H4 (cell line): ENCODE results near the gene GNB1L. TPM values are rescaled to one million over a fixed set of nuclear protein-coding genes. Genes with fewer than 3 reads are reported as not detected.

ENCODE experiments used
- DNase-seq: peaks from one replicate; pipeline ENCODE4 v3.0.0-alpha.2; 2015; ENCODE audit warnings: low spot score
- total RNA-seq: library from RNA; depleted of rRNA; stranded (reverse); fragments of >200 nt; shearing (Covaris generic); gene quantifications from 2 replicates; pipeline ENCODE4 v1.2.3, GENCODE V29; 2014

Gene GNB1L
- total RNA-seq, 1 experiment from 2014 or later, result 5.7 TPM

DNA sequence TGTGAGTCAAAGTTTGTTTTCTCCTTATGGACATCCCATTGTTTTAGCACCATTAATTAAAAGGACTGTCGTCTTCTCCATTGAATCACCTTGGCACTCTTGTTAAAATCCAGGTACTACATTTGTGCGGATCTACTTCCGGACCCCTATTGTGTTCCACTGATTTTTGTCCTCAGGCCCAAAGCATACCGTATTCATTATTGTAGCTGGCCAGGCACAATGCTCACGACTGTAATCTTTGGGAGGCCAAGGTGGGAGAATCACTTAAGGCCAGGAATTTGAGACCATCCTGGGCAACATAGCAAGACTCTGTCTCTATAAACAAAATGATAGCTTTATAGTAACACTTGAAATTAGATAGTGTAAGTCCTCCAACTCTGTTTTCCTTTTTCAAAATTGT lies 8.9 kb upstream of the GNB1L start:
- no peak for DNase-seq

- no peak for DNase-seq
Measured at GRCh38 chr22:19862619-19863246, 8.1 kb upstream of the GNB1L start.

- no peak for DNase-seq
Measured at GRCh38 chr22:19859861-19860510, 5.3 kb upstream of the GNB1L start.

- DNase-seq, result no peak
Measured at GRCh38 chr22:19857382-19857781, 2.7 kb upstream of the GNB1L start.

DNA sequence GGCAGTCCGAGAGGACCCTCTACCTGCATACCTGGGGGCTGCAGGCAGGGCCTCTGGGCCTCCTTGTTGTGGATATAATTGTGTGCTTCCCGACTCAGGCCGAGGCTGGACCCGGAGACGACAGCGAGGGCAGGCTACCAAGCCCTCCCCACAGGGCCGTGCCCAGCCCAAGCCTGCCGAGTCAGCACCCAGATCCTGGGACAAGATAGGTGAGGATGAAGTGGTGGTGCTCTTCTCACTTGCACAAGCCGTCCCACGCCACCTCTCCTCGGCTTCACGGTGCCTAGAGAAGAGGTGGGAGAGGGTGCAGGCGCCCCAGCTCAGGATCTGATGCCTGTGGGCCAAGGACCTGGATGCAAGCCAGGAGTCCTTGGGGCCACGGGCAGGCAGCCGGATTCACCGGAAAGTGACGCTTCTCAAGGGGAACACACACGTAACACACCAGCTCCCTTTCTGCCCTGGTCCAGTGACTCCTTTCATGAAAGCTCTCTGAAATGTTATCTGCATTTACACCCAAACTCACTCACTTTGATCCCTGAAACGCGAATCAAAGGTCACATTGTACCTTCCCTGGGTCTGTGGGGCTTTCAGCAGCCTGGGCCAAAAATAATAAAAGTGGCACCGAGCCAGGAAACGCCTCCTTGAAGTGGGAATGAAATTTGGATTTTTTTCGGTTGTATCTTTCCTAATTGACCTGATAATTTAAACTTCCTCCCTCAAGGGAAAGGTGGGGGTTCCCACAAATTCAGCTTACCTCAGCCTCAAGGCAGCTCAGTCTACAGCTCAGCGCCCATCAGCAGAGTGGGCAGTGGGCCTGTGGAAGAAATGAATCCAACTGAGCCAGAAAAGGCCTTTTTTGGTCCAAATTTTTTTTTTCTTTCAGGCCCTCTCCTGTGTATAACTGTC lies 1.1 kb upstream of the GNB1L start:
- peak; percentile 19 for DNase-seq

DNA sequence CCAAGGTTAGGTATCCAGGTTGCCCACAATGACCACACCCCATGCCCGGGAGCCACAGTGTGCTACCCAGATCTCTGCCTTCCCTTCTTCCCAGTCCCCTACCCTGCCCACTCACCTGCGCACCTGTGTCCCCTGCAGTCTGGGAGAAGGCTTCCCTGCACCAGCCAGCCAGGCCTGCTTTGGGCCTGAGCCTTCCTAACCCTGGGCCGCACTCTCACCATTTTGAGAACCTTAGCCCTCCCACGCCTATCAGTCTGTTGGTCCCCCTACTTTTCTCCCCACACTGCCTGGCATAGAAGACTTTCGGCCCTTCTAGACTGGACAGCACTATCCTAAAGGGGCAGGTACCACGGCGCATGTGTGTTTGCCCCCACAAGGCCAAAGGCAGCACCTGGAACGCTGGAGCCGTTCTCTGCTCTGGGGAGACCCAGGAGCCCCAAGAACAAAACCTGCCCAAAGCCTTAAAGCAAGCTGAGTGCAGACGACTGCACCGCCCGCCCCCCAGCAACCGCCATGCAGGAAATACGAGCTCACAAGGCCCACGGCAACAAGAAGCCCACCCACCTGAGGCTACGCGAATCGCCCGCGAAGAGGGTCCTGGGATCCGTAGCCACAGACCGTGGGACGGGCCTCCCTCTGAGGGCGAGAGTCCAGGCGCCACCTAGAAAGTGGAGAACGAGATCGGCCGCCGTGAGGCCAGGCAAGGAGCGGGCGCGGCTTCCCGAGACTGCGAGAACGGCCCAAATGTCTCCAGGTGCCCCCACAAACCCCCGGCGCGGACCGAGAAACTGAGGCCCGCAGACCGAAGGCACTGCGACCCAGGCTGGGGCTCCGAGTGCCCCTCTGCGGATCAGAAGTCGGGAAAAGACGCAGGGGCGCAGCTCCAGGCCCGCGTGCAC lies 546 bp downstream of the GNB1L start:
- no peak for DNase-seq

- no peak for DNase-seq
Measured at GRCh38 chr22:19853058-19853878, 1.4 kb downstream of the GNB1L start.

DNA sequence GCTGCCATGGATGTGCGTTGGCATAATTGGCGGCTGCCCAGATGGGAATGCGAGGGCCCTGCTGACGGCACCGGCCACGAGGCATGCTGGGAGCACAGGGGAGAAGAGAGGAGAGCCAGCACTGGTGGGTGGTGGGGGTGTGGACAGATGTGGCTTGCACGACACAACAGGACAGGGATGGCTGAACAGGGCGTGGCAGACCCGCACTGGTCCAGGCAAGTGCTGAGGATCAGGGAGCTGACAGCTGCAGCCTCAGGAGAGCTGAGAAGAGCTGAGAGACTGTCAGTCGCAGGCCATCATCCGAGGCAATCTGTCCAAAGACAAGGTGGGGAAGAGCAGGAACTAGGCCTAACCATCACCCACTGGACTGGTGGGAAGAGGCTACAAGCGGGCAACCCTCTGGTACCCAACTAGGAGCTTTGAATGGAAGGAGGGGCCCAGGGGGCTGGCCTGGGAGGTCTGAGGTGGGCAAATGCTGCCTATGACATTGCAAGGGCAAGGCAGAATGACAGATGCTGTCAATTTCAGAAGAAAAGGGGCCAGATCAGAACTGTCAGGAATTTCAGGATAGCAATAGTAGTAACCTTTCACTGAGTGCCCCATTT lies 2.4 kb downstream of the GNB1L start:
- DNase-seq, result no peak

- DNase-seq, result no peak
Measured at GRCh38 chr22:19851291-19852176, 3.1 kb downstream of the GNB1L start.

GRCh38 chr22:19850763-19851109 lies 3.9 kb downstream of the GNB1L start:
- no peak for DNase-seq

GRCh38 chr22:19849835-19850762 lies 4.6 kb downstream of the GNB1L start:
- no peak for DNase-seq

DNA sequence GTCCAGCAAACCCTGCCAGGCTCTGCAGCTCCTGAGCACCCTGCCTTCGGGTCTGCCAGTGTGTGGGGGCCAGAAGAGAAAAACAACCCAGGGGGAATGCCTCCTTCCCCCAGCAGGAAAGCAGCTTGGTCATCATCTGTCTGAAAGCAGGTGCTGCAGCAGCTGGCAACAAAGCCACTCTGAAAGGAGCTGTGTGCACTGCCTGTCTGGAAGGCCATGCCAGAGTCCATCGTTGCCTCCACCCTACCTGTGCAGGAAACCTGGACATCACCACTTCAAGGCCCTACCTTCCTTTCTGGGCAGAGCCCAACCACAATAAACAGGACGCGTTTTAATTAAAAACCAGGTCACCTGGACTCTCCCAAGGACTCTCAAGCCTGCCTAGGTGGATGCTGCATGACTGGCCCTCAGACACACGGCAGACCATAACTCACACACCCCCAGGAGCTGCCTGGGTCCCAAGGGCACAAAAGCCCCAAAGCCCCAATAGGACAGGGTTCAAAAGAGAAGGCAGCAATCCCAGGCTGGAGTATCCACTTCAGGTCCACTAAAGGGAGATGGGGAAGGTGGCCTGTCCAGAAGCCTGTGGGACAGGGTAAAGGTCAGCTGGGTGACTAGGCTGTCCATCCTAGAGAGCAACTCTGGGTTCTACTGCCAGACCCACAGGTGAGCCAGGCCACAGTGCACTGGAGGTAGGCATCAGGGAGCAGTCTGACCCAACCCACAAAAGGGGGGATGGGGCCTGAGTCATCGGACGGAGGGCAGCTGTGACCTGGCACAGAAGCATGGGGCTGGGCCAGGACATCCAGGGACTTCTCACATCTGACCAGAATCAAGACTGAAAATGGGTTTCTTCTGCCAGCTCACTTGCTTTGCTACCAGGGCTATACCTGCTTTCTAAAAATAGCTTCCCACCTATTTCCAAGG lies 6.1 kb downstream of the GNB1L start:
- no peak for DNase-seq

DNA sequence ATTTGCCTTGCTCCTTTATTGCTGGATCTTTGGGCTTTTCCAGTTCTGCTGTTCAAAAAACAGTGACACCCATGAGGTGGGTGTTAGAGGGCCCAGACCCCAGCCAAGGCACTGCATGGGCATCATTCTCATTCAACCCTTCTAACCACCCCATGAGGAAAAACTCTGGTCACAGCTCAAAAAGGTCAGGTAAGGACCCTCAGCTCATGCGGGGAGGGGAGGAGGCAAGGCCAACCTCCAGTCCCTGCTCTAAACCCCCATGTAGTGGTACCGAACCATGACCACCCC lies 7.4 kb downstream of the GNB1L start:
- DNase-seq, result no peak

DNA sequence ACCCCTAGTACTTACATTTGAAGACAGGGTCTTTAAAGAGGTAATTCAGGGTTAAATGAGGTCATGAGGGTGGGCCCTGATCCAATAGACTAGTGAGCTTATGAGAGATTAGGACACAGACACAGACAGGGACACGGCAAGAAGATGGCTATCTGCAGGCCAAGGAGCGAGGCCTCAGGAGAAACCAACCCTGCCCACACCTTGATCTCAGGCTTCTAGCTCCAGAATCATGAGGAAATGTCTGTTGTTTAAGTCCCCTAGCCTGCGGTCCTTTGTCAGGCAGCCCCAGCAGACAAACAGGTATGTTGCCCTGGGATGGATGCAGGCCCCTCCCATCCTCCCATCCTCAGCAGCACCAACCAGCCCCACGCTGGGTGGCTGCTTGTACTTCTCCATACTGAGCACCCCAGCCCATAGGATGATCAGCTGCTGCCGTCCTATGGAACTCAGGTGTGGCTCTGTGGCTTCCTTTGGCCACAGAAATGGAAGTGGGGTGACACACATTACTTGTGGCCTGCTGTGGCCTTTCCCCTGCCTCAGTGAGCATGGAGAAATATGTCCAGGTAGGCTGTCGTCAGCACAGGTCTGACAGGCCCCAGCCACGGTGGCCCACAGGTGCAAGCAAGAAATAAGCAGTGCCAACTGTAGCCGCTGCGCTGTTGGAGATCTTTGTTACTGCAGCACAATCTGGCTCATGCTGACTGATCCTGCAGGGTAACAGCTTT lies 7.9 kb downstream of the GNB1L start:
- DNase-seq, result no peak

DNA sequence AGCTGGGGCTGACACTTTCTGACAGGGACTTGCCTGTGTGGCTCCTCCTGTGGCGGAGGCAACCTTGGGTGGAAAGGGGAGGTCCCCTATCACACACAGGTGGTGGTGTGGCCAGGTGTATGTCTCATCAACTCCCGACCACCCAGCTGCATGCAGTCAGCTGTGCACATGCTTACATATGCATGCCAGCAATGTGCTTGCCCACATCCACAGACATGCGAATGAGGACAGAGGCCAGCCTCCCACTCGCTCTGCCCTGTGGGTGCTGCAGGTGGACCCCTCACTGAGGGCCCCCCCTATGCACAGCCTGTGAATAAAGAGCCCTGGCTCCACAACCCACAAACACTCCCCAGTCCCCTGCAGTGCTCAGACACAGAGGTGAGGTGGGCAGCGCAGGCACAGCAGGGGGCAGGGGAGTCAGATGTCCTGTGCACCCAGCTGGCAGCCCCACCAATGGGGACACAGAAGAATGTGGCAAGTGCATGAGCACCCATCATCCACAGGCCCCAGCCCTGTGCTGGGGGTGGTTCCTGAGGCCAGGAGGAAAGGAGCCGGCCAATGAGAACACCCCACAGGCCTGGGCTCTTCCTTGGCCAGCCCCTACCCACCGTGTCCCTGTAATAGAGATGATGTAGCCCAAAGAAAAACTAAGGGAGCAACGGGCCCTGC lies 9.5 kb downstream of the GNB1L start:
- DNase-seq, result no peak

DNA sequence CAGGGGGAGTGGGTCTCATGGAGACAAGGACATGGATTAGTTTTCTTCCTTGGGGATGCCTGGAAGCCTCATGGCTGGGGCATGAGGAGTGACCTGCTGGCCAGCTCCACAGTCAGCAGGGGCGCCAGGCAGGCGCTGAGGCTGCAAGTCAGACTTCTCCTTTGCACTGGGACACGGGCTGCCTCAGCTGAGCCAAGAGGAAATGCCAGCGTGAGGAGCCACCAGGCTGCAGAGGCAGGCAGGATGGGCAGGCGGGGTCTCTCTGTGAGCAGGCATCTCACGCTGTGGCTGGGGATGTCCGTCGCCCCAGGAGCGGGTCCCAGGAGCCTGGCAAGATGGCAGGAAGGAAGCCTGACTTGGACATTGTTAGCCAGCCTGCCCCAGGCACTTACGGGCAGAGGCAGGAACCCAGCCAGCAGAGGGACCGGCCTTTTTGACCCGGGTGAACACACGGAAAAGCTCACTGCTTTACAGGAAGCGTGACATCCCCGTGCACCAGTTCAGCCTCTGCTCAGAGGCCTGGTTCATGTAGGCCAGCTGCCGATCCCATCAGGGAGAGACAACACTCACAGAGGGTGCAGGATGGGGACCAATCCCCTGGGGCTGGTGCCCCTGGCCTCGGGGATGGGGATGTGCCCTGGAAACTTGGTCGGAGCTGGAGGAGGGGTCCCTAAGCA lies 10.2 kb downstream of the GNB1L start:
- no peak for DNase-seq
